ENCODE data around the gene PTPN1.

Gene PTPN1

GRCh38 chr20:50559856-50560638, 49.9 kb downstream of the PTPN1 start:
- TF ChIP-seq CTCF (IDR thresholded peaks at IDR 0.05; ENCODE audit: extremely low read depth, insufficient read depth, missing control alignments), result no peak
- in situ Hi-C loops (cut with MboI; ENCODE audit: low pct_unique_long_range_greater_than_20kb, low sequenced_read_pairs, unreplicated experiment), result no loop called here
- no peak for DNase-seq (ENCODE audit: low spot score)

GRCh38 chr20:50560867-50561266, 50.7 kb downstream of the PTPN1 start:
- no peak for DNase-seq (ENCODE audit: low spot score)
- TF ChIP-seq CTCF (IDR thresholded peaks at IDR 0.05; ENCODE audit: extremely low read depth, insufficient read depth, missing control alignments), result no peak
- in situ Hi-C loops (cut with MboI; ENCODE audit: low pct_unique_long_range_greater_than_20kb, low sequenced_read_pairs, unreplicated experiment), result no loop called here

GRCh38 chr20:50561379-50562078, 51.3 kb downstream of the PTPN1 start:
- TF ChIP-seq CTCF (IDR thresholded peaks at IDR 0.05; ENCODE audit: extremely low read depth, insufficient read depth, missing control alignments), result no peak

GRCh38 chr20:50562262-50562701, 52.1 kb downstream of the PTPN1 start:
- in situ Hi-C loops (cut with MboI; ENCODE audit: low pct_unique_long_range_greater_than_20kb, low sequenced_read_pairs, unreplicated experiment), result no loop called here
- TF ChIP-seq CTCF (IDR thresholded peaks at IDR 0.05; ENCODE audit: extremely low read depth, insufficient read depth, missing control alignments), result no peak
- DNase-seq (ENCODE audit: low spot score), result no peak

More at GRCh38 chr20:50561379-50562078, 51.3 kb downstream of the PTPN1 start:
- in situ Hi-C loops (cut with MboI; ENCODE audit: low pct_unique_long_range_greater_than_20kb, low sequenced_read_pairs, unreplicated experiment), result no loop called here
- no peak for DNase-seq (ENCODE audit: low spot score)

- DNase-seq (ENCODE audit: low spot score), result no peak
- TF ChIP-seq CTCF (IDR thresholded peaks at IDR 0.05; ENCODE audit: extremely low read depth, insufficient read depth, missing control alignments), result no peak
- in situ Hi-C loops (cut with MboI; ENCODE audit: low pct_unique_long_range_greater_than_20kb, low sequenced_read_pairs, unreplicated experiment), result no loop called here
Observed at GRCh38 chr20:50563133-50563944, 53.2 kb downstream of the PTPN1 start.

GRCh38 chr20:50565383-50565782, 55.2 kb downstream of the PTPN1 start:
- DNase-seq (ENCODE audit: low spot score), result no peak
- no peak for TF ChIP-seq CTCF (IDR thresholded peaks at IDR 0.05; ENCODE audit: extremely low read depth, insufficient read depth, missing control alignments)
- in situ Hi-C loops (cut with MboI; ENCODE audit: low pct_unique_long_range_greater_than_20kb, low sequenced_read_pairs, unreplicated experiment), result no loop called here
